TTC549 (cell line): ENCODE measurements around the gene MUSTN1.

Experiments used
- FAIRE-seq: peaks from 2 replicates; lab custom pipeline; 2012; peaks lifted over from hg19 to GRCh38; lab: Jason Lieb, UNC

MUSTN1 gene

GRCh38 chr3:52831500-52832301 is 3.1 kb downstream of the MUSTN1 start:
- no peak for FAIRE-seq

GRCh38 chr3:52830535-52831258 is 4.1 kb downstream of the MUSTN1 start, which contains the start of gene ITIH4:
TSS of gene ITIH4 (minus strand) at chr3:52830672. CDS start at chr3:52830642, 30 bp downstream.
- FAIRE-seq = no peak

- no peak for FAIRE-seq
These were observed 4.8 kb downstream of the MUSTN1 start for GRCh38 chr3:52829906-52830463.

- FAIRE-seq = no peak
These were observed 5.3 kb downstream of the MUSTN1 start for GRCh38 chr3:52829482-52829881.

GRCh38 chr3:52827866-52828376 is 6.9 kb downstream of the MUSTN1 start:
- no peak for FAIRE-seq

GRCh38 chr3:52827441-52827840 is 7.4 kb downstream of the MUSTN1 start:
- FAIRE-seq = no peak

- FAIRE-seq = no peak
These were observed 10.8 kb downstream of the MUSTN1 start for GRCh38 chr3:52824037-52824436.

GRCh38 chr3:52822363-52822762 is 12.5 kb downstream of the MUSTN1 start:
- no peak for FAIRE-seq

- no peak for FAIRE-seq
These were observed 14.1 kb downstream of the MUSTN1 start for GRCh38 chr3:52820736-52821135.

- FAIRE-seq = no peak
These were observed 14.9 kb downstream of the MUSTN1 start for GRCh38 chr3:52819936-52820335.

- no peak for FAIRE-seq
These were observed 17.0 kb downstream of the MUSTN1 start for GRCh38 chr3:52817860-52818259.

GRCh38 chr3:52817221-52817620 is 17.6 kb downstream of the MUSTN1 start:
- FAIRE-seq = no peak

- FAIRE-seq = no peak
These were observed 18.2 kb downstream of the MUSTN1 start for GRCh38 chr3:52816654-52817053.

GRCh38 chr3:52816199-52816598 is 18.6 kb downstream of the MUSTN1 start:
- no peak for FAIRE-seq

GRCh38 chr3:52813810-52814209 is 21.0 kb downstream of the MUSTN1 start:
- no peak for FAIRE-seq

- no peak for FAIRE-seq
These were observed 23.3 kb downstream of the MUSTN1 start for GRCh38 chr3:52811452-52812011.

- no peak for FAIRE-seq
These were observed 23.9 kb downstream of the MUSTN1 start for GRCh38 chr3:52810923-52811322.

GRCh38 chr3:52809662-52810377 is 25.0 kb downstream of the MUSTN1 start:
- no peak for FAIRE-seq

GRCh38 chr3:52809149-52809548 is 25.7 kb downstream of the MUSTN1 start:
- FAIRE-seq = no peak

- FAIRE-seq = no peak
These were observed 29.4 kb downstream of the MUSTN1 start for GRCh38 chr3:52805270-52806039.

GRCh38 chr3:52801839-52802238 is 33.0 kb downstream of the MUSTN1 start:
- FAIRE-seq = no peak
